GM23338 (cell line): ENCODE results near the gene LRRC8B. TPM values are rescaled to one million over a fixed set of nuclear protein-coding genes. Genes with fewer than 3 reads are reported as not detected.

Source experiments
- ATAC-seq: fragments of 200-7000 bp; cut with Tn5 transposase; 3 replicates; pipeline ENCODE4 v1.9.1; 2020
- DNase-seq: peaks from one replicate; pipeline ENCODE4 v3.0.0-alpha.2; 2015; ENCODE audit warnings: low spot score
- H2AFZ ChIP-seq: fragments of 200-600 bp; sonication (generic); 2 replicates; pipeline ENCODE4 v1.8.0; 2016; ENCODE audit warnings: antibody characterized with exemption, mild to moderate bottlenecking, moderate library complexity
- H3F3A ChIP-seq: fragments of 200-600 bp; sonication (generic); replicated peaks from 2 replicates; pipeline ENCODE4 v1.8.0; 2017; ENCODE audit warnings: antibody characterized with exemption, mixed run types, low read depth
- H3K27ac ChIP-seq: fragments of 200-600 bp; sonication (generic); 2 replicates; pipeline ENCODE4 v1.6.1; 2016; ENCODE audit warnings: low read depth
- H3K27me3 ChIP-seq: fragments of 200-600 bp; sonication (generic); 2 replicates; pipeline ENCODE4 v1.8.0; 2016; ENCODE audit warnings: mild to moderate bottlenecking, mixed run types, moderate library complexity; ENCODE audit not compliant: insufficient read depth
- H3K36me3 ChIP-seq: fragments of 200-600 bp; sonication (generic); 2 replicates; pipeline ENCODE4 v1.8.0; 2016; ENCODE audit warnings: mild to moderate bottlenecking; ENCODE audit not compliant: insufficient read depth
- H3K4me1 ChIP-seq: fragments of 200-600 bp; sonication (generic); 2 replicates; pipeline ENCODE4 v1.8.0; 2016; ENCODE audit warnings: mild to moderate bottlenecking, moderate library complexity; ENCODE audit not compliant: insufficient read depth
- H3K4me2 ChIP-seq: fragments of 200-600 bp; sonication (generic); 2 replicates; pipeline ENCODE4 v1.7.1; 2017; ENCODE audit warnings: mixed run types
- H3K4me3 ChIP-seq: fragments of 200-600 bp; sonication (generic); 2 replicates; pipeline ENCODE4 v1.6.1; 2016; ENCODE audit warnings: mixed run types
- H3K79me2 ChIP-seq: fragments of 200-600 bp; sonication (generic); replicated peaks from 2 replicates; pipeline ENCODE4 v1.8.0; 2017; ENCODE audit warnings: mild to moderate bottlenecking; ENCODE audit not compliant: insufficient read depth
- H3K9me2 ChIP-seq: fragments of 200-600 bp; sonication (generic); 2 replicates; pipeline ENCODE4 v1.8.0; 2017; ENCODE audit not compliant: insufficient read depth
- H4K20me1 ChIP-seq: fragments of 200-600 bp; sonication (generic); replicated peaks from 2 replicates; pipeline ENCODE4 v1.8.0; 2017; ENCODE audit warnings: mild to moderate bottlenecking; ENCODE audit not compliant: insufficient read depth
- H3K27ac Mint-ChIP-seq: 2 replicates; pipeline ENCODE4 v1.8.0; 2020; ENCODE audit warnings: inconsistent platforms, mild to moderate bottlenecking, moderate library complexity, mixed read lengths
- H3K27me3 Mint-ChIP-seq: 3 replicates; pipeline ENCODE4 v1.8.0; 2022; ENCODE audit warnings: low read depth, mild to moderate bottlenecking, moderate library complexity, mixed read lengths, inconsistent platforms; ENCODE audit not compliant: insufficient read depth, poor library complexity
- H3K36me3 Mint-ChIP-seq: 3 replicates; pipeline ENCODE4 v1.8.0; 2021; ENCODE audit warnings: low read depth, mild to moderate bottlenecking, inconsistent platforms, moderate library complexity, mixed read lengths
- H3K4me1 Mint-ChIP-seq: 3 replicates; pipeline ENCODE4 v1.8.0; 2020; ENCODE audit warnings: mild to moderate bottlenecking, inconsistent platforms, mixed read lengths
- H3K4me3 Mint-ChIP-seq: 3 replicates; pipeline ENCODE4 v1.8.0; 2021; ENCODE audit warnings: moderate library complexity, mild to moderate bottlenecking, inconsistent platforms, mixed read lengths
- H3K9me3 Mint-ChIP-seq: 3 replicates; pipeline ENCODE4 v1.8.0; 2020; ENCODE audit warnings: moderate library complexity, mild to moderate bottlenecking, inconsistent platforms, mixed read lengths
- CREB1 ChIP-seq: fragments of 250-450 bp; sonication (Bioruptor Pico); IDR thresholded peaks from 2 replicates; pipeline ENCODE4 v1.5.0; 2020; ENCODE audit warnings: low read depth, mild to moderate bottlenecking, moderate library complexity
- EZH2 ChIP-seq: fragments of 200-600 bp; sonication (generic); IDR thresholded peaks from one replicate; pipeline ENCODE4 v1.8.0; 2017; ENCODE audit warnings: antibody characterized with exemption, mild to moderate bottlenecking, low read depth; ENCODE audit not compliant: unreplicated experiment
- JUNB ChIP-seq: IDR thresholded peaks from one replicate; pipeline ENCODE4 v1.6.1; 2016; ENCODE audit warnings: antibody characterized with exemption; ENCODE audit not compliant: unreplicated experiment
- NANOG ChIP-seq: IDR thresholded peaks from 2 replicates; pipeline ENCODE4 v1.6.1; 2016; ENCODE audit warnings: antibody characterized with exemption, borderline replicate concordance
- REST ChIP-seq: IDR thresholded peaks from one replicate; pipeline ENCODE4 v1.6.1; 2018; ENCODE audit warnings: antibody characterized with exemption; ENCODE audit not compliant: unreplicated experiment
- STAT1 ChIP-seq: IDR thresholded peaks from one replicate; pipeline ENCODE4 v1.6.1; 2016; ENCODE audit warnings: antibody characterized with exemption; ENCODE audit not compliant: unreplicated experiment
- ZNF114 ChIP-seq: fragments of 250-450 bp; sonication (Bioruptor Pico); IDR thresholded peaks from 2 replicates; pipeline ENCODE4 v1.5.0; 2020; ENCODE audit warnings: mild to moderate bottlenecking, moderate library complexity
- ZNF331 ChIP-seq: fragments of 250-450 bp; sonication (Bioruptor Pico); IDR thresholded peaks from 2 replicates; pipeline ENCODE4 v1.5.0; 2020; ENCODE audit warnings: low read depth, mild to moderate bottlenecking, moderate library complexity
- polyA plus RNA-seq: library from polyadenylated mRNA; unstranded; fragments of >200 nt; fragmentation: Nextera tagmentation; extraction: Ambion mirVana; gene quantifications from 2 replicates; pipeline ENCODE4 v1.2.1, GENCODE V29; 2016
- total RNA-seq: library from RNA; depleted of rRNA; stranded (reverse); fragments of >200 nt; shearing (Covaris generic); gene quantifications from 2 replicates; pipeline ENCODE4 v1.2.3, GENCODE V29; 2014
- TF ChIP-seq, protein P1 (sequence below): IDR thresholded peaks from 2 replicates; pipeline ENCODE4 v1.6.1; 2016; ENCODE audit warnings: antibody characterized with exemption
- TF ChIP-seq, protein P2 (sequence below), 2 experiments: fragments of 200-600 bp in 1 of 2; sonication (generic) in 1 of 2; conservative IDR thresholded peaks; 2 replicates each; pipeline versions ENCODE4 v1.5.1 to v1.6.1; 2016 to 2017; ENCODE audit warnings: antibody characterized with exemption in 2 of 2, low read depth in 2 of 2, mild to moderate bottlenecking in 2 of 2, moderate library complexity in 1 of 2

The LRRC8B gene
- total and polyA plus RNA-seq, 2 experiments from 2014 or later: 9.0 to 26.5 TPM

DNA sequence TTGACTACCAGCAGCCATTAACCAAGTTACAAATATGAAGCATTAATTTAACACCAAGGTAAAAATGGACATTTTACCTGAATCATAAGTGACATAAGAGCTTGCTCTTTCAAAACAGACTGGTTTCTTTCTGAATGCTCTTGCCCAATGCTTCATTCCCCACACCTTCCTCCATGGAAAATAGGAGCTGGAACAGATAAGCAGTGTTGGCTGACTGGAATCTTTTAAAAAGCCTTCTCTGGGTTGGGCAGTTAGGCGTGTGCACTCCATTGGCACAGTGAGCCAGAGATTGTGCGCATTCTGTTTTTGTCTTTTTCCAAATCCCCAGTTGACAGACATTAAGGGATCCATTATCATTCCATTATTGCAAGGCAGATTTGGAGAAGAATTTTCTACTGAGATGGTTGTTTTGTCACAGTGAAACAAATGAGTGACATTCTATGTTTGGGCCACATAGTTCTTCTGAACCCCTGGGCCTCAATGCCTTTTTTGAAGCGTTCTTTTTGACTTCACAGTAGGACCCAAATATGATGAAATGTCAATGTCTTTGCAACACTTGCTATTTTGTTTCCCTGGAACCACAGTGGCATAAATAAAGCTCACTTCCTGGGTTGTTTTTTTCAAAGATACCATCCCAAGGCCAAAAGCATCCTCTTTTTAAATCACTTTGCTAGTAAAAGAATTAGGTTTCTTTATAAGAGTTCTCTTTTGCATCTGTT lies 32.3 kb downstream of the LRRC8B start:
- Histone ChIP-seq H3K9me2 (no peaks in the 10 kb centered on the region), H3K36me3 (no peaks in the 10 kb centered on the region), H3K27ac (peak overlapping the region; percentile 26; the same call in 1 of the 2 replicates), H3K4me3 (no peak overlapping the region), H2AFZ (no peak overlapping the region), H3K79me2 (peaks cover 20% of the 10 kb centered on the region), H3K4me2 (no peak overlapping the region), H3K27me3 (no peaks in the 10 kb centered on the region), H4K20me1 (peaks cover 3% of the 10 kb centered on the region; the same call in 1 of the 2 replicates), H3K4me1 (peaks cover 25% of the 10 kb centered on the region), H3F3A (no peaks in the 10 kb centered on the region)
- Mint-ChIP-seq H3K4me1 (peaks cover 29% of the 10 kb centered on the region), H3K9me3 (peaks cover 6% of the 10 kb centered on the region; the same call in 2 of the 3 replicates), H3K36me3 (peaks cover 26% of the 10 kb centered on the region), H3K4me3 (no peak overlapping the region), H3K27ac (no peak overlapping the region; the same call in none of the 2 replicates), H3K27me3 (no peaks in the 10 kb centered on the region)
- TF ChIP-seq REST (no peak), EZH2 (no peak), ZNF114 (no peak), JUNB (no peak), STAT1 (no peak), CREB1 (CRISPR knock-in tag) (no peak), ZNF331 (CRISPR knock-in tag) (no peak), NANOG (no peak)
- TF ChIP-seq, protein P1, sequence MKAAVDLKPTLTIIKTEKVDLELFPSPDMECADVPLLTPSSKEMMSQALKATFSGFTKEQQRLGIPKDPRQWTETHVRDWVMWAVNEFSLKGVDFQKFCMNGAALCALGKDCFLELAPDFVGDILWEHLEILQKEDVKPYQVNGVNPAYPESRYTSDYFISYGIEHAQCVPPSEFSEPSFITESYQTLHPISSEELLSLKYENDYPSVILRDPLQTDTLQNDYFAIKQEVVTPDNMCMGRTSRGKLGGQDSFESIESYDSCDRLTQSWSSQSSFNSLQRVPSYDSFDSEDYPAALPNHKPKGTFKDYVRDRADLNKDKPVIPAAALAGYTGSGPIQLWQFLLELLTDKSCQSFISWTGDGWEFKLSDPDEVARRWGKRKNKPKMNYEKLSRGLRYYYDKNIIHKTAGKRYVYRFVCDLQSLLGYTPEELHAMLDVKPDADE: no peak
- TF ChIP-seq, protein P2, sequence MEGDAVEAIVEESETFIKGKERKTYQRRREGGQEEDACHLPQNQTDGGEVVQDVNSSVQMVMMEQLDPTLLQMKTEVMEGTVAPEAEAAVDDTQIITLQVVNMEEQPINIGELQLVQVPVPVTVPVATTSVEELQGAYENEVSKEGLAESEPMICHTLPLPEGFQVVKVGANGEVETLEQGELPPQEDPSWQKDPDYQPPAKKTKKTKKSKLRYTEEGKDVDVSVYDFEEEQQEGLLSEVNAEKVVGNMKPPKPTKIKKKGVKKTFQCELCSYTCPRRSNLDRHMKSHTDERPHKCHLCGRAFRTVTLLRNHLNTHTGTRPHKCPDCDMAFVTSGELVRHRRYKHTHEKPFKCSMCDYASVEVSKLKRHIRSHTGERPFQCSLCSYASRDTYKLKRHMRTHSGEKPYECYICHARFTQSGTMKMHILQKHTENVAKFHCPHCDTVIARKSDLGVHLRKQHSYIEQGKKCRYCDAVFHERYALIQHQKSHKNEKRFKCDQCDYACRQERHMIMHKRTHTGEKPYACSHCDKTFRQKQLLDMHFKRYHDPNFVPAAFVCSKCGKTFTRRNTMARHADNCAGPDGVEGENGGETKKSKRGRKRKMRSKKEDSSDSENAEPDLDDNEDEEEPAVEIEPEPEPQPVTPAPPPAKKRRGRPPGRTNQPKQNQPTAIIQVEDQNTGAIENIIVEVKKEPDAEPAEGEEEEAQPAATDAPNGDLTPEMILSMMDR (conservative IDR thresholded peaks at IDR 0.05; ENCODE audit: low read depth in 2 of 2): no peak
- ATAC-seq: no peak
- DNase-seq: no peak
